Measurements from ENCODE around the gene NAPEPLD. TPM values are rescaled to one million over a fixed set of nuclear protein-coding genes. Genes with fewer than 3 reads are reported as not detected.
"Not testable (repeated sequence)": the region's sequence is repeated elsewhere in the genome, so short reads cannot be mapped to it uniquely, and the experiment has no call there.

Gene NAPEPLD
- total RNA-seq, 1 donor from 2014 or later = 2.8 TPM

DNA sequence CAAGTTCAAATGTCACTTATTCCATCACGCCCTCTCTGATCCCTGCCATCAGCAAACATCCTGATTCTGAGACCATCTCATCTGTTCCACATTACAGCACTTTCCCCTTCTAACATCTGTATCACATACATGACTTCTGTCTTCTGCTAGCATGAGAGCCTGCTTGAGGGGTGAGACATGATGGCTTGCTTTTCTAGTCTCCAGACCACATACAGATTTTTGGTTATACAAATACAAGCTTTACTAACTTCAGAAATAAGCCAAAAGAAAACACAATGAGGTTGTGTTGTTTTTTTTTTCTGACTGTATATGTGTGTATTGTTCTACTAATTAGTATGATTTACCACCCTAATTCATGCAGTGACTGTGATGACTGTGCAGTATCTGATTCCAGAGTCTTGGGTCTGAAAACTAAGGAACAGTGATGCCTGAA, 34.3 kb downstream of the NAPEPLD start:
- no peak for DNase-seq (ENCODE audit: low read depth in 2 of 2)

- no peak for DNase-seq (ENCODE audit: low read depth in 2 of 2)
These were observed 35.7 kb downstream of the NAPEPLD start for GRCh38 chr7:103113164-103113563.

DNA sequence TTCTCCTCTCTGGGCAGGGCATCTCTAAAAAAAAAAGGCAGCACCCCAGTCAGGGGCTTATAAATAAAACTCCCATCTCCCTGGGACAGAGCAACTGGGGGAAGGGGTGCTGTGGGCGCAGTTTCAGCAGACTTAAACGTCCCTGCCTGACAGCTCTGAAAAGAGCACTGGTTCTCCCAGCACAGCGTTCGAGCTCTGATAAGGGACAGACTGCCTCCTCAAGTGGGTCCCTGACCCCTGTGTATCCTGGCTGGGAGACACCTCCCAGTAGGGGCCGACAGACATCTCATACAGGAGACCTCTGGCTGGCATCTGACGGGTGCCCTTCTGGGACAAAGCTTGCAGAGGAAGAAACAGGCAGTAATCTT, 42.2 kb downstream of the NAPEPLD start:
- DNase-seq (ENCODE audit: low read depth in 2 of 2) = not testable (repeated sequence)

- no peak for DNase-seq (ENCODE audit: low read depth in 2 of 2)
These were observed 42.7 kb downstream of the NAPEPLD start for GRCh38 chr7:103106005-103106702.

- DNase-seq (ENCODE audit: low read depth in 2 of 2) = no peak
These were observed 47.4 kb downstream of the NAPEPLD start for GRCh38 chr7:103101543-103101942.

DNA sequence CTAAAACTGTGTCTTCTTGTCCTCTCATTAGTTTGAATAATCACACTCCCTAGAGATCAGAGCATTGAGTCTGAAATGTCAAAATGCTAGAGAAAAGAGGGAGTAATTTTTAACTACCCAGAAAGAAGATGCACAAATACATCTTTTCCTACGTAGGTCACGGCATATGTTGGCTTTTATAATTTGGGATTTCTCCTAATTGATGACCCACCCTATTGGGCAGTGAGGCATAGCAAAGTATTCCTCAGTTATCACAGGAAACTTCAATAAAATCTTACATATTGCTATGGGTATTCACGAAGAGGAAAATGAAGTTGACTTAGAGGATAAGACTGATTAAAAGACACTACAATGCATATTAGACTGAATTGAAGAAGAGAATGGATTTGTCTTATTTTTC, 48.6 kb downstream of the NAPEPLD start:
- no peak for DNase-seq (ENCODE audit: low read depth in 2 of 2)

- no peak for DNase-seq (ENCODE audit: low read depth in 2 of 2)
These were observed 51.9 kb downstream of the NAPEPLD start for GRCh38 chr7:103097041-103097440.

GRCh38 chr7:103095558-103095957, 53.3 kb downstream of the NAPEPLD start:
- DNase-seq (ENCODE audit: low read depth in 2 of 2) = not testable (repeated sequence)

DNA sequence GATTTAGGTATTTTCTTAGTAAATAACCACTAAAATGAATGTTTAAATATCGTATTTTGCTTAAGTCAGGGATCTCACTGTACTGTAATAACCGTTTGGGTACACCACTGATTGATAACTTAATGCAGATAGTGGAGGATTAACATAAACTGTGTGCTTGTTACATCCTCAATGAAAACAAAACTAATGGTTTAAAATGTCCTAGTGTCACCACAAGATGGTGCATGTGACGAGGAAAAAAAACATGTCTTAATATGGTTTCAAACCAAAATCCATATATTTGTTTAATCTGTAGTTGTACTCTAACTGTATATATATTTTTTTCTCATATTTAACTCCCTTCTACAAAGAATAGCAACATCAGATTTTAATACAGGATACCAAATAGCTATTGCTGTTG, 54.8 kb downstream of the NAPEPLD start:
- no peak for DNase-seq (ENCODE audit: low read depth in 2 of 2)

GRCh38 chr7:103093429-103093828, 55.5 kb downstream of the NAPEPLD start:
- no peak for DNase-seq (ENCODE audit: low read depth in 2 of 2)

- not testable (repeated sequence) for DNase-seq (ENCODE audit: low read depth in 2 of 2)
These were observed 56.6 kb downstream of the NAPEPLD start for GRCh38 chr7:103092321-103092720.

DNA sequence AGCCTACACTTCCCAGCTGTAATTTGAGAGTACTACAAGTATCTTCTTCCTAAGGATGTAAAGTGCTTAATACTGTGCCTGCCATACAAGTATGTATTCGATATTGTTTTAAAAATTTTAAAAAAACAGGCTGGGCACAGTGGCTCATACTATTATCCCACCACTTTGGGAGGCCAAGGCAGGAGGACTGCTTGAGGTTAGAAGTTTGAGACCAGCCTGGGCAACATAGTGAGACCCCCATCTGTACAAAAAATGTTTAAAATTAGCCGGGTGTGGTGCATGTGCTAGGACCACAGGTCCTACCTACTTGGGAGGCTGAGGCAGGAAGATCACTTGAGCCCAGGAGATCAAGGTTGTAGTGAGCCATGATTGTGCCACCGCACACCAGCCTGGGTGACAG, 65.7 kb downstream of the NAPEPLD start:
- DNase-seq (ENCODE audit: low read depth in 2 of 2) = no peak

DNA sequence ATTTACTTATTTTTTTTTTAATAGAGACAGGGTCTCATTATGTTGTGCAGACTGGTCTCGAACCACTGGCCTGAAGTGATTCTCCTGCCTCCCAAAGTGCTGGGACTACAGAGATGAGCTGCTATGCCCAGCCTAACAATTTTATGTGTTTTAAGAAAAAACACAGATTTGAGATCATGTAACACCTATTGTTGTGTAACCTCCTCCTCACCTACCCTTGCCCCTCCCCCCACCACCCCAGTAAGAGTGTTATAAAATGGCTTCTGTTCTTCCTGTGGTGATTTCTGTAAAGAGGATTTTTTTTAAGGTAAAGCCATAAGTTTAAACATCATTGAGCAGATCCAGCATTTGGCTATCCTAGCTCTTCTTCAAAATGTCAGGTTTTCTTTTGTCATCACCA, 66.4 kb downstream of the NAPEPLD start:
- DNase-seq (ENCODE audit: low read depth in 2 of 2) = no peak

GRCh38 chr7:103080923-103081322, 68.0 kb downstream of the NAPEPLD start:
- no peak for DNase-seq (ENCODE audit: low read depth in 2 of 2)

DNA sequence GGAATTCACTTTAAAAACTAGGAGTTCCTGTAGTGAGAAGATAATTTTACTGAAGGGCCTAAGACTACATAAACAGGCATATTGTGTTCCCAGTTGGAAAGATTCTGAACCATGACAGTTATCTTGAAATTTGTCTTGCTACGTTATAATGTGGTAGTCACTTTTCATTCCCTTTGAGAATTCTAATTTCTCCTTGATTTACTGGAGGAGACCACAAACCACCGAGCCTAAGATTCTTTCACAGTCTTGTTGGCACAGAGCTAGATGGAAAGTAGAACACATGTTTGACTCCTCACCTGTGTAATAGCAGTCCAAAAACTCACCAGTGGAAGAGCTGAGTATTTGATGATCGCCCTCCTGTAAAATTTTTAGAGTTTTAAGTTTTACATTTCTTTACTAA, 69.1 kb downstream of the NAPEPLD start:
- DNase-seq (ENCODE audit: low read depth in 2 of 2) = no peak

- DNase-seq (ENCODE audit: low read depth in 2 of 2) = not testable (repeated sequence)
These were observed 70.7 kb downstream of the NAPEPLD start for GRCh38 chr7:103078226-103078625.

- no peak for DNase-seq (ENCODE audit: low read depth in 2 of 2)
These were observed 71.6 kb downstream of the NAPEPLD start for GRCh38 chr7:103077318-103077717.

- no peak for DNase-seq (ENCODE audit: low read depth in 2 of 2)
These were observed 72.1 kb downstream of the NAPEPLD start for GRCh38 chr7:103076764-103077163.

- DNase-seq (ENCODE audit: low read depth in 2 of 2) = peak; percentile 3 to 63
These were observed 73.5 kb downstream of the NAPEPLD start for GRCh38 chr7:103075337-103075918.

- peak; percentile 73 to 91 for DNase-seq (ENCODE audit: low read depth in 2 of 2)
These were observed 74.2 kb downstream of the NAPEPLD start, which contains the start of the genes ARMC10 and FBXL13 for GRCh38 chr7:103074519-103075336. Gene ARMC10, plus strand, starts transcription at chr7:103075140. Its CDS starts 133 bp downstream, at chr7:103075273. Gene FBXL13, minus strand, starts transcription at chr7:103074796.

GRCh38 chr7:103073989-103074518, 74.8 kb downstream of the NAPEPLD start:
- DNase-seq (ENCODE audit: low read depth in 2 of 2) = no peak

DNA sequence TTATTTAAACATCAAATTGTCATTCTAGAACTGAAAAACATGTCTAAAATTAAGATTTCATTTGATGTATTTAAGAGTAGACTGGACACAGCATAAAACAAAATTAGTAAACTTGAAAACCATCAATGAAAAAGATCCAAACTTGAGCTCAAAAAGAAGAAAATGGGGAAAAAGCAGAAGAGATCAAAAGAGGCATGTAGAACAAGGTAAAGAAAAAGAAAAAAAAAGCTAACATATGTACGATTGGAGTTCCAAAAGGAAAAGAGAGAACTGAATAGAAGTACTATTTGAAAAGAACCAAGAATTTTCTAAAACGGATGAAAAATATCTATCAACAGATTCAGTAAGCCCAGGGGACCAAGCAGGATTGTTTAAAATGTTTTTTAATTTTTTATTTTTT, 77.9 kb downstream of the NAPEPLD start:
- DNase-seq (ENCODE audit: low read depth in 2 of 2) = no peak
